ENCODE data around the gene LTBP1. TPM values are rescaled to one million over a fixed set of nuclear protein-coding genes. Genes with fewer than 3 reads are reported as not detected.
"Not testable (repeated sequence)": the region's sequence is repeated elsewhere in the genome, so short reads cannot be mapped to it uniquely, and the experiment has no call there.

The LTBP1 gene
- total RNA-seq, 4 donors from 2014 or later, result 12.6 to 81.0 (median 16.0) TPM

GRCh38 chr2:32977228-32977758, 30.5 kb downstream of the LTBP1 start:
- no peak for TF ChIP-seq CTCF (IDR thresholded peaks at IDR 0.05)
- no peak for ATAC-seq (ENCODE audit: low FRiP score)
- no peak for DNase-seq (ENCODE audit: low spot score)

GRCh38 chr2:32981612-32982011, 34.9 kb downstream of the LTBP1 start:
- DNase-seq (ENCODE audit: low spot score), result no peak
- TF ChIP-seq CTCF (IDR thresholded peaks at IDR 0.05), result no peak
- ATAC-seq (ENCODE audit: low FRiP score), result no peak

GRCh38 chr2:32983193-32983924, 36.6 kb downstream of the LTBP1 start:
- not testable (repeated sequence) for DNase-seq (ENCODE audit: low spot score); ATAC-seq (ENCODE audit: low FRiP score)

- no peak for ATAC-seq (ENCODE audit: low FRiP score)
- TF ChIP-seq CTCF (IDR thresholded peaks at IDR 0.05), result no peak
- DNase-seq (ENCODE audit: low spot score), result no peak
Observed at GRCh38 chr2:32986480-32986879, 39.7 kb downstream of the LTBP1 start.

GRCh38 chr2:32988525-32988924, 41.8 kb downstream of the LTBP1 start:
- no peak for TF ChIP-seq CTCF (IDR thresholded peaks at IDR 0.05)
- ATAC-seq (ENCODE audit: low FRiP score) (no peak), DNase-seq (ENCODE audit: low spot score) (no peak)

DNA sequence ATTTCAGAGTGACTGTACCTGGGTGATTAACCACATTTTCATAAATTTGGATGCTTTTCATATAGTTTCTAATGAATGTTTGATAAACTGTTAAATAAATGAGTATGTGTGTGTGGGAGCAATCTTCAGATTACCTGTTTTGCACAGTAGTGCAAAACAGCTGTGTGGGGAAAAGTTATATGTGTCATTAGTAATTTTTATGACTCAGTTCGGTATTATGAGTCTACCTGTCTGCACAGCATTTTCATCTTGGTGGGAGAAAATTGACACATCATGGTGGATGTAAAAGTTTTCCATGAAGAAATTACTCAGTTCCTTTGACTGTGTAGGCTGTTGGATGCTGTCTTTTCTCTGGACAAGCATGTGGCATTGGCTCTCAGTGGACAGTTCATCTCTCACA, 43.8 kb downstream of the LTBP1 start:
- DNase-seq (ENCODE audit: low spot score) (no peak), ATAC-seq (ENCODE audit: low FRiP score) (no peak)

More for the DNA sequence above, 43.8 kb downstream of the LTBP1 start:
- TF ChIP-seq CTCF (IDR thresholded peaks at IDR 0.05), result no peak

Measured in omental fat pad (tissue), 4 donors.